CD14-positive monocyte (primary cell): ENCODE data around the gene SERTAD2. TPM values are rescaled to one million over a fixed set of nuclear protein-coding genes. Genes with fewer than 3 reads are reported as not detected.

Source experiments
- DNase-seq, 3 donors: peaks; one replicate each; pipeline ENCODE4 v3.0.0-alpha.2; 2011 to 2022
- H2AFZ ChIP-seq: 2 replicates; pipeline ENCODE4 v1.6.0; 2012; ENCODE audit warnings: mild to moderate bottlenecking, low read depth, low read length, inconsistent platforms; ENCODE audit not compliant: insufficient read depth, poor library complexity, severe bottlenecking
- H3K27ac ChIP-seq, 2 donors: 1 replicate in 1 of 2; 2 replicates in 1 of 2; pipeline ENCODE4 v1.5.1; 2012 to 2013; ENCODE audit warnings: low read length in 2 of 2, control low read depth in 1 of 2, inconsistent platforms in 1 of 2, low read depth in 1 of 2, mild to moderate bottlenecking in 1 of 2
- H3K27me3 ChIP-seq, 2 donors: one replicate each; pipeline versions ENCODE4 v1.6.0 to v1.6.1; 2011 to 2013; ENCODE audit warnings: low read length in 2 of 2; ENCODE audit not compliant: control insufficient read depth in 2 of 2, insufficient read depth in 2 of 2
- H3K36me3 ChIP-seq, 2 donors: replicated peaks in 1 of 2; 1 replicate in 1 of 2; 2 replicates in 1 of 2; pipeline versions ENCODE4 v1.5.1 to v1.6.1; 2012 to 2013; ENCODE audit warnings: low read length in 2 of 2, control low read depth in 1 of 2, inconsistent platforms in 1 of 2, mild to moderate bottlenecking in 1 of 2; ENCODE audit not compliant: insufficient read depth in 2 of 2, control insufficient read depth in 1 of 2
- H3K4me1 ChIP-seq, 2 donors: 1 replicate in 1 of 2; 2 replicates in 1 of 2; pipeline versions ENCODE4 v1.5.1 to v1.6.1; 2012 to 2013; ENCODE audit warnings: low read length in 2 of 2, control low read depth in 1 of 2, inconsistent platforms in 1 of 2, mild to moderate bottlenecking in 1 of 2, moderate library complexity in 1 of 2; ENCODE audit not compliant: insufficient read depth in 2 of 2, control insufficient read depth in 1 of 2
- H3K4me2 ChIP-seq: replicated peaks from 2 replicates; pipeline ENCODE3; 2012; ENCODE audit warnings: low read length, moderate library complexity, mild to moderate bottlenecking; ENCODE audit not compliant: poor library complexity, severe bottlenecking; ENCODE audit errors: extremely low read depth
- H3K4me3 ChIP-seq, 3 experiments: fragments of 200-600 bp in 1 of 3; sonication (generic) in 1 of 3; replicated peaks in 1 of 3; 1 replicate in 2 of 3; 2 replicates in 1 of 3; pipeline ENCODE4 v1.5.1; 2011 to 2013; ENCODE audit warnings: low read length in 3 of 3, mild to moderate bottlenecking in 3 of 3, control low read depth in 2 of 3, low read depth in 2 of 3, inconsistent platforms in 1 of 3, moderate library complexity in 1 of 3
- H3K79me2 ChIP-seq: 2 replicates; pipeline ENCODE4 v1.6.0; 2012; ENCODE audit warnings: mild to moderate bottlenecking, control low read depth, inconsistent platforms, low read length, moderate library complexity; ENCODE audit not compliant: insufficient read depth
- H3K9ac ChIP-seq: 2 replicates; pipeline ENCODE4 v1.6.0; 2017; ENCODE audit warnings: low read length, mild to moderate bottlenecking; ENCODE audit not compliant: insufficient read depth, poor library complexity, severe bottlenecking
- H3K9me3 ChIP-seq, 2 donors: replicated peaks in 1 of 2; 1 replicate in 1 of 2; 2 replicates in 1 of 2; pipeline versions ENCODE4 v1.5.1 to v1.6.1; 2012 to 2013; ENCODE audit warnings: low read length in 2 of 2, control low read depth in 1 of 2; ENCODE audit not compliant: control insufficient read depth in 1 of 2, insufficient read depth in 1 of 2
- H4K20me1 ChIP-seq: 2 replicates; pipeline ENCODE4 v1.6.0; 2012; ENCODE audit warnings: mild to moderate bottlenecking, low read length, control low read depth, moderate library complexity; ENCODE audit not compliant: insufficient read depth
- H3K27ac Mint-ChIP-seq, 7 donors: one replicate each; pipeline ENCODE4 v1.8.0; 2020; ENCODE audit warnings: mild to moderate bottlenecking in 7 of 7, mixed read lengths in 7 of 7, moderate library complexity in 6 of 7, inconsistent platforms in 2 of 7
- H3K27me3 Mint-ChIP-seq, 3 donors: one replicate each; pipeline ENCODE4 v1.8.0; 2021 to 2022; ENCODE audit warnings: low read depth in 3 of 3, mild to moderate bottlenecking in 3 of 3, mixed read lengths in 3 of 3, moderate library complexity in 3 of 3, inconsistent platforms in 1 of 3
- H3K36me3 Mint-ChIP-seq, 2 donors: one replicate each; pipeline ENCODE4 v1.8.0; 2020; ENCODE audit warnings: mixed read lengths in 2 of 2, inconsistent platforms in 1 of 2, mild to moderate bottlenecking in 1 of 2
- H3K4me1 Mint-ChIP-seq: one replicate; pipeline ENCODE4 v1.8.0; 2020; ENCODE audit warnings: mild to moderate bottlenecking, mixed read lengths
- H3K4me3 Mint-ChIP-seq, 2 donors: one replicate each; pipeline ENCODE4 v1.8.0; 2020; ENCODE audit warnings: mild to moderate bottlenecking in 2 of 2, mixed read lengths in 2 of 2, moderate library complexity in 1 of 2
- H3K9me3 Mint-ChIP-seq, 7 donors: one replicate each; pipeline ENCODE4 v1.8.0; 2020 to 2022; ENCODE audit warnings: mixed read lengths in 7 of 7, mild to moderate bottlenecking in 6 of 7, moderate library complexity in 6 of 7, inconsistent platforms in 2 of 7
- WGBS: methylation state at CpG from one replicate; pipeline ENCODE4 v1.1.5; 2013; ENCODE audit warnings: missing lambda C conversion rate; ENCODE audit not compliant: insufficient coverage; 5-methylcytosine and 5-hydroxymethylcytosine counted together
- intact Hi-C, 2 donors: fragments of 100-400 bp; cut with micrococcal nuclease; formaldehyde crosslinking; loops; one replicate each; pipeline versions ENCODE4 v1.15.0 to v1.15.1; 2023
- polyA plus RNA-seq, 3 donors: library from polyadenylated mRNA; depleted of rRNA in 1 of 3; unstranded in 2 of 3; stranded (reverse) in 1 of 3; fragments of 300-500 nt in 2 of 3; fragments of >200 nt in 1 of 3; fragmentation: Illumina TruSeq in 2 of 3; gene quantifications; 1 replicate in 2 of 3; 2 replicates in 1 of 3; pipeline ENCODE4 v1.2.3, GENCODE V29; 2012 to 2021
- TF ChIP-seq, protein P1 (sequence below): fragments of 200-600 bp; IDR thresholded peaks from one replicate; pipeline ENCODE4 v1.8.0; 2022; ENCODE audit warnings: antibody characterized with exemption, mild to moderate bottlenecking

SERTAD2 gene
- polyA plus RNA-seq, 3 donors, result 8.5 to 68.7 (median 8.8) TPM

DNA sequence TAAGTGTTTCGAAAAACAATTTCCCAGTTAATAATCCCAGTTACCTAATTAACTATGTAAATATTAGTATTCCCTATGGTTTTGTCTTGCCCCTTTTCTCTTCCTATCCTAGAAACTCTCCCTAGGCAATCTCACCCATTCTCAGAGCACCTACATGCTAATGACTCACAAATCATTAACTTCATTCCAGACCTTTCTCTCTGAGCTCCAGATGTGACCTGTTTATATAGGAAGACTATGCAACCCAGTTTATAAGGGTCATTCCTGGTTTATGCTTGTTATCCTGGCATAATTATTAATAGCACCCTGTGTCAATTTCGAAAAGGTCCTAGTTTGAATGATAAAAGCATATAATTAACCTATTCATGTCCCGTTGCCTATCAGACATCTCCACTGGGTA is 14.8 kb upstream of the SERTAD2 start:
- H2AFZ ChIP-seq, result no peak overlapping the region
- H3K9me3 ChIP-seq, result no peaks in the 10 kb centered on the region
- Mint-ChIP-seq H3K27ac (no peak overlapping the region), H3K27me3 (no peaks in the 10 kb centered on the region), H3K36me3 (peaks cover 3 to 15% of the 10 kb centered on the region in 2 donors), H3K4me1 (peaks cover 24% of the 10 kb centered on the region), H3K4me3 (no peak overlapping the region), H3K9me3 (no peaks in the 10 kb centered on the region)
- no peak overlapping the region for H3K4me2 ChIP-seq
- intact Hi-C loops, result no loop called here
- no peaks in the 10 kb centered on the region for H3K79me2 ChIP-seq
- H3K27me3 ChIP-seq, result no peaks in the 10 kb centered on the region
- no peak for DNase-seq
- H4K20me1 ChIP-seq, result no peaks in the 10 kb centered on the region
- H3K36me3 ChIP-seq, result no peaks in the 10 kb centered on the region
- no peak overlapping the region for H3K9ac ChIP-seq
- no CpG with 5 or more reads among the region's 3 CpGs for WGBS
- TF ChIP-seq, protein P1, sequence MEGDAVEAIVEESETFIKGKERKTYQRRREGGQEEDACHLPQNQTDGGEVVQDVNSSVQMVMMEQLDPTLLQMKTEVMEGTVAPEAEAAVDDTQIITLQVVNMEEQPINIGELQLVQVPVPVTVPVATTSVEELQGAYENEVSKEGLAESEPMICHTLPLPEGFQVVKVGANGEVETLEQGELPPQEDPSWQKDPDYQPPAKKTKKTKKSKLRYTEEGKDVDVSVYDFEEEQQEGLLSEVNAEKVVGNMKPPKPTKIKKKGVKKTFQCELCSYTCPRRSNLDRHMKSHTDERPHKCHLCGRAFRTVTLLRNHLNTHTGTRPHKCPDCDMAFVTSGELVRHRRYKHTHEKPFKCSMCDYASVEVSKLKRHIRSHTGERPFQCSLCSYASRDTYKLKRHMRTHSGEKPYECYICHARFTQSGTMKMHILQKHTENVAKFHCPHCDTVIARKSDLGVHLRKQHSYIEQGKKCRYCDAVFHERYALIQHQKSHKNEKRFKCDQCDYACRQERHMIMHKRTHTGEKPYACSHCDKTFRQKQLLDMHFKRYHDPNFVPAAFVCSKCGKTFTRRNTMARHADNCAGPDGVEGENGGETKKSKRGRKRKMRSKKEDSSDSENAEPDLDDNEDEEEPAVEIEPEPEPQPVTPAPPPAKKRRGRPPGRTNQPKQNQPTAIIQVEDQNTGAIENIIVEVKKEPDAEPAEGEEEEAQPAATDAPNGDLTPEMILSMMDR, result no peak
- no peak overlapping the region for H3K27ac ChIP-seq
- H3K4me1 ChIP-seq, result peaks cover 16 to 19% of the 10 kb centered on the region in 2 donors
- no peak overlapping the region for H3K4me3 ChIP-seq

DNA sequence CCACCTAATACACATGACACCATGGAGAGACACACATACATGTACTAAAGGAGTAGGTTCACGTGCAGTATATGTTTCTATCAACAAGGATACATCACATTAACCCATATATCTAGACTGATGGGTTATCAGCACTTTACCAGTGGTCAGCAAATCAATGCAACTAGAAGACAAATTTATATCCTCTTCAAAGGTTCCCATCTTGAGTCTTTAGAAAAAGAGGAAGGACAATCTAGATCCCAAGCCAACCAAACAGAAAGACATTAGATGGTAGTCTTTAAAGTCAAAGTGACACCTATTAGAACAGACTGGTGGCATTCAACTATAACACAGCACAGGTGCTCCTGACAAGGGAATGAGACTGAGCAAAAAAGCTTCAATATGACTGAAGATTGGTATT is 13.8 kb upstream of the SERTAD2 start:
- no peaks in the 10 kb centered on the region for H3K9me3 ChIP-seq

More for the DNA sequence above, 13.8 kb upstream of the SERTAD2 start:
- intact Hi-C loops, result no loop called here
- H3K4me3 Mint-ChIP-seq, result no peak overlapping the region
- Histone ChIP-seq H3K27me3 (no peaks in the 10 kb centered on the region), H4K20me1 (no peaks in the 10 kb centered on the region), H3K79me2 (no peaks in the 10 kb centered on the region), H3K36me3 (no peaks in the 10 kb centered on the region), H3K4me2 (no peak overlapping the region), H3K4me1 (peaks cover 16 to 20% of the 10 kb centered on the region in 2 donors), H2AFZ (no peak overlapping the region), H3K4me3 (no peak overlapping the region), H3K27ac (no peak overlapping the region), H3K9ac (no peak overlapping the region)
- peaks cover 18% of the 10 kb centered on the region for H3K4me1 Mint-ChIP-seq
- no peaks in the 10 kb centered on the region for H3K27me3 Mint-ChIP-seq
- H3K9me3 Mint-ChIP-seq, result no peaks in the 10 kb centered on the region
- peak overlapping the region in 1 of 7 donors; percentile 21 for H3K27ac Mint-ChIP-seq
- peaks cover 6 to 16% of the 10 kb centered on the region in 2 donors for H3K36me3 Mint-ChIP-seq
- DNase-seq, result no peak
- TF ChIP-seq, protein P1, result no peak
- 100% methylated on average over 1 of the region's 1 CpG for WGBS
